Effector CD8-positive, alpha-beta T cell (primary cell): ENCODE data around the gene DCLK1.

Experiments
- DNase-seq: peaks from one replicate; lab custom pipeline; 2025; lab: John Stamatoyannopoulos, UW

DCLK1 gene

DNA sequence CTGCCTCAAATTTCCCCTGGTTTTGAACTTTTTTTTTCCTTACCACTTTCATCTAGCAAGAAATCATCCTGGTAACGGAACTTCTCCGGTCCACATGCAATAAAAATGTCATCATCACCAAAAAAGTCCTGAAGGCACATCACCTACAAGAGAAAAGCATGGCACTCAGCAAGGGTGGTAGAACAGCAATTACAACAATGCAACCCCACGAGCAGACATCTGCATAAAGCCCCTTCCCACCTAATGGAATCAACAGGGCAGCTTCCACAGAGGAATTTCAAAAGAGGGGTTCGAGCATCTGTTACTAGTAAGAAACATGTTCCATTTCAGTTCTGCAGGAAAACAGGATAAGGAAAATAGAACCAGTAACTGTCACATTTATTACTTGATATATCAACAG is 183.9 kb downstream of the DCLK1 start:
- no peak for DNase-seq

DNA sequence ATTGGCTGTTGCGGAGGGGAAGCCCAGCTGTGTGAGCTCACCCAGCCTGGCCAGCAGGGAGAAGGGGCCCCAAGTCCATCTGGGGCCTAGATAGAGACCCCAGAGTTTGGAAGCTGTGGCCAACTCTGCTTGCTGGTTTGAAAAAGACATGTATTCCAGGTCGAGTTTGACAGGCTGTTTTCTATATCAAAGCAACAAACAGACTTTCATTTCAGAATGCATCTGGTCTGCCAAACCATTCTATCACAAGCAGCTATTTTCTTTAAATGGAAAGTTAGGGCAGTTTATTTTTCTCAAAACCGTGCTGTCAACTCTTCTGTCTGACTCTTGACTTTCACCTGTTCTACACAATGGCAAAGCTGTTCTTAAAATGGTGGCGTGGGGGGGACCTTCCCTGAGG is 185.8 kb downstream of the DCLK1 start:
- no peak for DNase-seq

DNA sequence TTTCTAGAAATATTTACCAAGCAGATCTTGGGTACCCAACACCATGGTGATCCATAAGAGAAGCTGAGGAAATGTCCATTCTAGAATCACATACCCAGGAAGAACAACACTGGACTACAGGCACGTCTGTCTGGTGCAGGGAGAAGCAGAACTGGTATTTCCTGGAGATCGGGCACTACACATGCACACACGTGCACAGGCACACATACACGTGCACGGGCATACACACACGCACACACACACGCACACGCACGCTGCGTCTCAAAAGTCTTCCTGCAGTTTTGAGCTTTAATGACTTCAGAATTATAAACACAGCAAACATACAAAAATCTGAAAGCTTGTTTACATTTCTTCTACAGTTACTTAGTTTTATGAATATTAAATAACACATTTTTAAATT is 189.8 kb downstream of the DCLK1 start:
- DNase-seq, result no peak

DNA sequence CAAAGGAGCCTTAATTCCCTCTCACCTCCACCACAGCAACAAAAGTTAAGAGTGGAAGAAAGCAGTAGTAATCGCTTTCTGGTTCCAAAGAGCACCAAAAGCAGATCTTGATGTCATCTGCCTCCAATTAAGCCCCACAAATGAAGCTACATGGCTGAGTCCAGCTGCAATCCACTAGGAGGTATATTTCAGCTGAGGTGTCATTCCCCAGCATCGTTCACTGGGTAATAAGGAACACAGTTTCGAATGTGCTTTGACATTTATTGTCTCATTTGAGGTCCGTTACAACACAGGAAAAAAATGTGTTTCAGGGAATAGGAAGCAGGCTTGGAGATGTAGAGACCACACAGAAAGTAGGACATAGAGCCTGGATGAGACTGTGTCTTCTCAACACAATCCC is 190.4 kb downstream of the DCLK1 start:
- no peak for DNase-seq

DNA sequence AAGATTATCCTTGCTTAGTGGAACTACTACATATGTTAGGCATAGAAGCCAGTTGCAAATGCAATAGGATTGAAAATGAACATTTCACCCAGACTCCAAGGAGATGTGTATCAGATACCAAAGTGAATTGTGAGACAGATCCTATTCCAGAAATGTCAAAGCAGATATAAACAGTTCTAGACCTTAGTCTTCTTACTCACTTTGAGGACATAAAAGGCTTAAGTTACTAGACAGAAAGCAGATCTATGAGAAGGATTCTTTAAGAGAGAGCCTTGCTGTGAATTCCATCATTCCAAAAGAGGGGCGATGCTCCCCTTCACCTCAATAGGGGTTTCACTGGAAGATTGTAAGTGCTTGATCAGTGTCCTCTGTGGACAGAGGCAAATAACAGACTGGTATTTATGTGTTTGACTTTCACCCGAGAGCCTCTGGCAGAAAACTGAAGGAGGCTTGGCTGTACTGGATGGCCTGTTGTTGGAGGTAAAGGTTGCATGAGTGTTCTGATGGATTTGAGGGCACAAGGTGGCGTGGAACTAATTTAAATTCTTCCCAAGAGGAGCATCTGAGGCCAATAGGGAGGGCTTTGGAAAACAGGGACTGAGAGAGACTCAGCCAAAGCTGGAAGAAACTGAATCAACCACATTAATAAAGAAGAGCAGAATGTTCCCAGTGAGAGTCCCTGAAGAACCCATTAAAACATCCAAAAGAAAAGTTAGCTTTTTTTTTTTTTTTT is 194.8 kb downstream of the DCLK1 start:
- DNase-seq, result no peak

DNA sequence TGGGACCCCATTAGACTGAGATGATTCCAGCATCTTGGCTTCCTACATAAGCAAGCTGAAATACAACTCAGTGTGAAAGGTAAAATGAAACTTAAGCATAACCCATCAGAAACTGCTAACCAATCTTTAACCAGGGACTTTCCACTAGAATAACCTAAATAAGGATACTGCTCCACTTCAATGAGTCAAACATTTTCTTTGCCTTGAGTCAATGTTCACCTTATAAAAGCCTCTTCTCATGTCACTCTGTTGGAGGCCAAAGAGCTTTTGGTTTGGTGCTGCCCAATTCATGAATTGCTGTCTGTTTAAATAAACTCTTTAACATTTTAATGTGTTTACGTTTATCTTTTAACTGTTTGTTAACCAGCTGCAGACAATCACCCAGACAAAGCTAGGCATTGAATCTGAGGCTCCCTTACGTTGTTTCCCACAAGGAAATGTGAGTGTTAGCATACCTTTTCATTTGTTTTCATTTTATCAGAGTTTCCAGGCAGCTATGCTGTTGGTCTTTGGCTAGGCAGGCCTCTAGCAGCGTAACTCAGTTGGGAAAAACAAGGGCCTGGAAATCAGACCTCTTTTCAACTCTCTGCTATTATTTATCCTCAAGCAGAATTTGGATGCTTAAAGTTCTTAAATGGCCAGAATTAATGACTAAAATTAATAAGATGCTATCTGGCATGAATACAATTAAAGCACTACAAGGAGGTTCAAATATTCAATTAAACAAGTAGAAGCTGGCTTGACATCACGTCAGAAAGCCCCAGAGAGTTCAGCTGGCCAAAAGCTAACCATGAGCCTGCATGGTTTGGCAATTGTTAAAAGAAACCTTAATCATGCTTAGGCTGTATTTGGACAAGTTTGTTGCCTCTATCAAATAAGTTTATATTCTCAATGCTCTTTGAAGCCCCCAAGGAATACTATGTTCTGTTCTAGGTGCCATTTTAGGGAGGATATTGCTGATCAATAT is 200.2 kb downstream of the DCLK1 start:
- DNase-seq, result no peak

DNA sequence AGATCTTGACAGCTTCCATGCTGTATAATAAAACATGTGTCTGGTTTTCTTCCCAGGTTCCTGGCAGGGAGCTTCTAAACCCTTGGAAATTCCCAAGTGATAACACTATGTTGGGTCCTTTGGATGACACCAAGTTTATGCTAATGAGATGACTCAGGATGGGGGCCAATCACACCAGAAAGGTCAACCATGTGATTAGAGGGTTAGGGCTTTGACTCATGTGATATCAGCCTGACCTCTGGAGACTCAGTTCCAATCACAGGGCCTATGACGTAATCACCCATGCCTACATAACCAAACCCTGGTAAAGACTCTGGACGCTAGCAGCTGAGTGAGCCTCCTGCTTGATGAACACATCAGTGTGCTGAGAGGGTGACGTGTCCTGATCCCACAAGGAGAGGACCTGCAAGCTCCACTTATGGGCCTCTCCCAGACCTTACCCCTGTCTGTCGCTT is 203.6 kb downstream of the DCLK1 start:
- DNase-seq, result no peak

DNA sequence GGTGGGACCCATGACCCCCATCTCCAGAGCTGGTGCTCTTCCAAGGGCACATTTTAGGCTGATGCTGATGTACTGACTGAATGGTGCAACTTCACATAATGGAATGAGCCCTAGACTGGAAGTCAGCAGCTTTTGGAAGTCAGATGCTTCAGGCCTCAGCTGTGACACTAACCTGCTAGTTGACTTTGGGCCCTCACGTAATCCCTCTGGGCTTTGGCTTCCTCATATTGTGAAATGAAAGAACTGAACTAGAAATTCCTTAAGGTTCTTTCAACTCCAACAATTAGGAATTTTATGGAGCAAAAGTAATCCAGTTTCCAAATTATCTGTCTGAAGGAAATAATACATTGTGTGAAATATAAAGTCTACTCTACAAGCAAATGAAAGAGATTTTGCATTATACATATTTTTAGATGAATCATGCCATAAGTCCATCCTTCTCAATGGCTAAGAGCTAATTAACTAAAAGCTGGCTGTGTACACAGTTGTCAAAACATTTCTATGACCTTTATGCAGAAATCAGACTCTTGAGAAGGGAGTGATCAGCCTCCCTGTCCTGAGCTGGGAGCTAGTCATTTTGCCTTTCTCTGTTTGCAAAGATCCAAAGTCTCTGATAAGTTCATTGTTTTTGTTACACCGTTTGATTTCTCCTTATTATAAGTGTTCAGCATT is 204.2 kb downstream of the DCLK1 start:
- no peak for DNase-seq

DNA sequence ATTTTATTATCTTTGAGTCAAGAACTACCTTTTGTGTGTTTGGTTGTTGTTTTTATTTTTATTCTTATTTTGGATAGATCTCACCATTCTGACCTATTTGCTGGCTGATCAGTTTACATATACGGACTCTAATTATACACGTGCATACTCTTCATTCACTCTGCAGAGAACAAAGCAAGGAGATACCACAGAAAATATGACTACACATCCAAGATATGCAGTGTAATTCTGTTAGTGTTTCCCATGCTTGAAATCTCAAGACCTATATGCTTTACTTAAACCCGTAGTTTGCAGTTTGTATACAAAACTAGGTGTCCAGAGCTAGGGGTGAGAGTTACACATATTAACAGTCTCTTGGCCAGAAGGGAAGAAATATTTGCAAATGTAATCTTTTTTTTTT is 205.5 kb downstream of the DCLK1 start:
- DNase-seq, result no peak

DNA sequence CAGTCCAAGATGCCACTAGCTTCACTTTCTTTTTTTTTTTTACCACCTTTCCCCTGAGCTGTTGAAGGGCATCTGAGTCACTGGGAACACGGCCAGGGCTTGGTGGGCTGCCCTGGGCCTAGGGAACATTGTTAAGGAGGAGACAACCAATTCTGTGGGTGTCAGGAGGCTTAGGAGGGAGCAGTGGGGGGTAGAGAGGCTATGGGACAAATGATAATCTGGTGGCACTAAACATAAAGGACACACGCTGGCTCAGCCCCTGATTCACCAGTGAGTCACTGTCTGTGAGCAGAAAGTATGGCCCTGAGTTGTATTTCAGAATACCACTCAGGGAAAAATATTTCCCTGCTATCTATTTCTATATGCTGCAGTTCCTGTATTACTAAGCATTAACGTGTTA is 207.8 kb downstream of the DCLK1 start:
- no peak for DNase-seq

DNA sequence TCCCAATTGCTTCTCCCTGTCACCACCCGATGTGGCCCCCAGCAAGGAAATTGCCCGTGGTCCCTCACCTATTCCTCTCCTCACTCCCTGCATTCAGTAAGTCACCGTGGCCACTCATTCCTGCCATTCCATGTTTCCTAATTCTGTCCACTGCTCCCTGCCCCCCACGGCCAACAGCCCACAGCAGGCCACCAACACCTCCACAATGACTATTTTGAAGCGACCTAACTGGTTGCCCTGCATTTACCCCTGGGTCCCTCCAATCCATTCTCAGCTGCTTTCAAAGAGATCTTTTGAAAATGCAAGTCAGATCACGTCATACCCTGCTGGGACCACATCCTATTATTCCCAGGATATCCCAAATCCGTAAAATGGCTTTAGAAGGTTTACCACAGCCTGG is 210.4 kb downstream of the DCLK1 start:
- no peak for DNase-seq

DNA sequence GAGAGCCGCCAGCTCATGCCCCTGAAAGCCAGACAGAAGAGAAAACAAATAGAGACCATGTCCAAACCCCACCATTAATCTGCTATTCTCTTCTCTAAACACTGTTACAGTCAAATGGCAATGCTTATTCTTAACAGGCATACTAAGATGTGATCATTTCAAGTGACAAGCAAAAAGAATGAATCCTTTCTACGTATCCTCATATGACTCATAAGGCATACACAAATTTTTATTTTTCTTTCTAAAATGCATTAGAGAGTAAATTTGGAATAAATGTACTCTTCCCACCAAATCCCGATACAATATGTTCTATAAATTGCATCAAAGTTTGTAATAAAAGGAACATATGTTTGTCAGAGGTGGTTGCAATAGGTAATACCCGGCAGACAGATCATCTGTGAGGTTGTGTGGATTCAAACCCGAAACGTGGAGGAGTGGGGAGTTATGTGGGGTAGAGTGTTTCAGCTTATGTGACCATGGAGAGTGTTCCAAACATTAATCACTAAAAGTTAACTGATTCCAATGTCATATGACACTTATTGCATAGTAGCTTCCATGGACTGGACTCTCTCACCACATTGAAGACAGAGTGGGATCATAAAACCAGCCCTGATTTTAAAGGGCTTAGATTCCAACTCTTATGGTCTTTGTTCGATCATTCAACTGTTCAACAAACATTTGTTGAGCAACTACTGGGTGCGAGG is 213.1 kb downstream of the DCLK1 start:
- DNase-seq, result no peak

DNA sequence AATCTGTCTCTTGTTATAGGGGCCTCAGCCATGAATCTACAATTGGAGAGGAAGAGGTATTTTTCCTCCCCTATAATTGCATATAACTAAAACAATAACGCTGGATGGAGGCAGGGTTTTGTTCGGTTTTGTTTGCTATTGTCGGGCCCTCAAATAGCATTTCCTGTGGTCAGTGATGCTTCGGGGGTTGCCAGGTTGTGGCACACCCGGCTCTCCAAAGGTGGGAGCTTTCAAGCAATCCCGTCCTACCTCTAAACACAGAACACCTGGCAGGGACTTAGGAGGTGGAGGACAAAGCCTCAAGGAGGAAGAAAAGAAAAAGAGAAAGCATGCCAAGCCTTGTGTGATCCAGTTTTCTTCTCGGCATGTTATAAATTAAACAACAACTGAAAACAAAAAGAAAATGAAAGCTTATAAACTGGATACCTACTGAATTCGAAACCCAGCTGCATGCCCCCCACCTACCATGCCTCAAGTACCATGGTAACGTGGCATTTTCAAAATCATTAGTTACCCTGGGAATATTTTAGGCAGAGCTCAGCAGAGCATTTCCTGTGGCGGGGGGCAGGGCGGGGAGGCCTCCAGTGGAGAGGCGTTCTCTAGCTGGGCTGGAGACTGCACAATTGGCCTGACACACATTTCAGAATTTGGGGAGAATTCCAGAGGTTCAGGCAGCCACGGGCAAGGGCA is 213.8 kb downstream of the DCLK1 start:
- no peak for DNase-seq

DNA sequence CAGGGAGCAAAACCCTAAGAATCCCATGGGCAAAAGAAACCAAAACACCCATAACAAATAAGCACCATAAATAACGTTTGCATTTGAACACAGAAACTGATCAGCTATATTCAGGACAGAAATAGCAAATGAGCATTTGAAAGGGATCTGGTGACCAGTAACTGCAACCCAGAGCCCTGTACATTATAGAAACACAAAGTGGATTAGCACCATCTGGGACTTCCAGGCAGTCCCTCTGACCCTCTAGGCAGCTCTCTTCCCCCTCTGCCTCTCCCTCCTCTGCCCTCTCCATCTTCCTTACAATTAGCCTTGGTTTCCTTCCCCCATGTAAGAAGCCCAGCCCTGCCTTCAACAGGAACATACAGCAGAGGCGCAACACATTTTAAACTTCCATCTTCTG is 215.0 kb downstream of the DCLK1 start:
- DNase-seq, result no peak

DNA sequence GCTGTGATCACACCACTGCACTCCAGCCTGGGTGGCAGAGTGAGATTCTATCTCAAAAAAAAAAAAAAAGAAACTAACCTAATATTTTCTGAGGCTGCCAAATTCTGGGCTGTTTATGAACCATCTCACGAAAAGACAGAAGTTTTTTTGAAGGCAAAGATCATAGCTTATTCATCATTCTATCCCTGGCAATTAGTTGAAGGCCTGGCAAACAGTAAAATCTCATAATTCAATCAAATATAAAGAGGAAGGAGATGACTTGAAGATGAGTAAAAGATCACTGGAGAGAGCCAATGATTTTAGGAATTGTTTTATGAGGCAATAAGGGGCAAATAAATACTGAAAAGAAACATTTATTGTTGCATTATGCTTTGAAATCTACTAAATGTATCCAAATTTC is 216.5 kb downstream of the DCLK1 start:
- DNase-seq, result no peak

DNA sequence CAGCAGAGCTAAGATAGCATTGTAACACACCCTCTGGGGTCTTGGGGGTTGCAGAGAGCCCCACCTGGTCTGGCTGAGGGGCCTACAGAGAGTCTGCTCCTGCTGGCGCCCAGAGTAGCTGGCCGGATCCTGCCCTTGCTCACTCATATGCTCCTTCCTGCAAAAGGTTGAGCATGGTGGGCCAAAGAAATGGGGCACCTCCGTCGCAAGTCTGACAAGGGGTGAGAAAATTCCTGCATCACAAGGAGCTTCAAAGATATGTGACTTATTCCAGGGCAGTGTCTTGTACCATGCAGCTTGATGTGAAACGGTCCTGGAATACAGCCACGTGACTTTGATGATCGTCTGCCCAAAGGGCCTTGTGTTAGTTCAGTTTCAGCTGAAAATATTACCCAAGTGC is 218.3 kb downstream of the DCLK1 start:
- DNase-seq, result no peak

DNA sequence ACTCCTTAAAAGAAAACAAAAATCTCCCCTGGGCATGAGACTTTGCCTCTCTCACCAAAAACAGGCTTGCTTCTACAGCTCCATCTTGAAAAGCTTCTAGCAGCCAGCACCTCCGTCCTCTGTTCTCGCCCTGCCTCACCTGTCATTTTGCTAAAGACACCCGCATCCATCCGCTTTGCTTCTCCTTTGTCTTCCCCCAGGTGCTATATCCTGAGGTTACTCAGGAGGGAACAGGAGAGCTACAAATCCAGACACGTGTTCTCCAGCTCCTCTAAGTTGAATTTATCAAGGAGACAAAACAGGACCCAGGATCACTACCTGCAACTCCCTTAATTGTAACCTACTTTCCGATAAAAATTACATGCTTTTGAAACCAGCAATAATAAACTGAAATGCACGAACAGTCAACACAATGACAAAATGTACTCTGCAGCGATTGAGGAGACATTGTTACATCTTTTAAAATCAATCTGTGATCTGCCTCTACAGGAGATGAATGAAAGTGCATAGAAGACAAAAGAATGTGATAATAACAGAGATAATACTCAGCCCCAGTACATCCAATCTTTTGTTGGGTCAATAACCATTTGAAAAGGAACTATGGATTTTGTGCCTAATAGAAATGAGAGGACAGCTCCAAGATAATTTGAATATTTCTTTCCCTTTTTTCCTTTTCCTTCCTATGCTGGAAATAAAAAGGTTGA is 221.2 kb downstream of the DCLK1 start:
- DNase-seq, result no peak

DNA sequence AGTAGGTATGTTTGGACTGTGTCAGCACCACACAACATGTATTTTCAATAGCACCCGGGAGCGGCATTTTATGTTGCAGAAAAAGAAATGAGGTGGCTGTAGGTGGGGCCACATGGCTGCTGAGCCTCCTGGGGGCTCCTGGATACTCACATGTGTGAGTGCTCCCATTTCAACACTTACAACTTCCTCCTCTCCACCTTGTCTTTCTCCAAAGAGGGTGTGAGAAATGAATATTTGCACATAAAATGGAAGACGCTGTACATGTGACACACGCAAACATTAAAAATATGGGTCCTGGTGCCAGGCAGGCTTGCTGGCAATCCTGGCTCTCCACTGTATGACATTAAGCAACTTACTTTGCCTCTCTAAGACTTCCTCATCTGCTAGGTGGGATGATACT is 222.1 kb downstream of the DCLK1 start:
- DNase-seq, result no peak

DNA sequence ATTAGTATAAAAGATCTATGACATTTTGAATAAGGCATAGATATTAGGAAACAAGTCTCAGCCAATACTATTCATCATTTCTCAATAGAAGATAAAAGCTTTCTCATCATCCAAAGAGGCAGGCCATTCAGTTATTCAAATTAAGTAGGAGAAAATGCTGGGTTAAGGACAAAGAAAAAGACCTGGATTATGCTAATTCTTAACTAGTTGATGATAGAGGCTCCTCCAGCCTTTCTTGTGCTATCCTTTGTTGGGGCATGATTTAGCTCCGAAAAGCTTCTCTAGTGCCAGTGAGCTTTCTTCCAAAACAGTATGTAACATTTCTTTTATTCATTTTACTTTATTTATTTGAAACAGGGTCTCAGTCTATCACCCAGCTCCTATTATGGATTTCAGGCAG is 223.0 kb downstream of the DCLK1 start:
- DNase-seq, result no peak

DNA sequence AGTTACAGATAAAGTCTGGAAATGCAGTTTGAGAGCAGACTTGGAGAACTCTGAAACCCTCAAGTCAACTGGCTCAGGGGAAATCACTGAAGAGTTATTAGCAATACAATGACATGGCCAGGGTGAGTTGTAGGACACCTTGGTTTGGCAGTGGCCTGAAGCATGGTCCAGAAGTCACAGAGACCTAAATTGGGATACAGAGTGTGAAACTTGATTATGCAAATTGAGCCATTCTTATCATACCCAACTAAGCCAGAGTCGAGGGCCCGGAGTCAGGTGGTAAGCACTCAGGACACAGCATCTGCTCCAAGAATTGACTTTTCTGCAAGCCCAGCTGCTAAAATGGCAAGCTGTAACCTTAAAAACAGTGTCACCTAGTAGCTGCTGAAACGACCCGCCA is 224.5 kb downstream of the DCLK1 start:
- no peak for DNase-seq

DNA sequence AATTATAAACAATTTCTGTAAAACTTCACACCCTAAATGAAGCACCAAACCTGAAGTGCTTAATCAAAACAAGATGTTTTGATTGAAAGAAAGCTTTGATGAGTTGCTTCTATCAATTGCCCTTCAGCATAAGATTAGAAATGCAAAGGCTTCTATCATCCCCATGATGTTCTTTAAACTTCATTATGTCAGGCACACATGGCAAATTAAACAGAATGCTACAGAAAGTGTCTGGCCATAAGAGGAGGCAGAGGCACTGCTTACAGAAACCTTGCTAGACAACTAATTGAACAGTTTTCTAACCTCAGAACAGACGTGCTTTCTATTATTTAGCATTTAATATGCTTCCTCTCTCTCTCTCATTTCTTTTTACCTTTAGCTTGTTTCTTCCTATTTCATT is 228.1 kb downstream of the DCLK1 start:
- no peak for DNase-seq
